HG03066 (cell line): ENCODE measurements around the gene WDR7.

ENCODE experiments used
- ATAC-seq: cut with Tn5 transposase; IDR thresholded peaks from one replicate; pipeline ENCODE4 v1.9.1; 2021; ENCODE audit warnings: low read depth; ENCODE audit not compliant: unreplicated experiment

Gene WDR7

DNA sequence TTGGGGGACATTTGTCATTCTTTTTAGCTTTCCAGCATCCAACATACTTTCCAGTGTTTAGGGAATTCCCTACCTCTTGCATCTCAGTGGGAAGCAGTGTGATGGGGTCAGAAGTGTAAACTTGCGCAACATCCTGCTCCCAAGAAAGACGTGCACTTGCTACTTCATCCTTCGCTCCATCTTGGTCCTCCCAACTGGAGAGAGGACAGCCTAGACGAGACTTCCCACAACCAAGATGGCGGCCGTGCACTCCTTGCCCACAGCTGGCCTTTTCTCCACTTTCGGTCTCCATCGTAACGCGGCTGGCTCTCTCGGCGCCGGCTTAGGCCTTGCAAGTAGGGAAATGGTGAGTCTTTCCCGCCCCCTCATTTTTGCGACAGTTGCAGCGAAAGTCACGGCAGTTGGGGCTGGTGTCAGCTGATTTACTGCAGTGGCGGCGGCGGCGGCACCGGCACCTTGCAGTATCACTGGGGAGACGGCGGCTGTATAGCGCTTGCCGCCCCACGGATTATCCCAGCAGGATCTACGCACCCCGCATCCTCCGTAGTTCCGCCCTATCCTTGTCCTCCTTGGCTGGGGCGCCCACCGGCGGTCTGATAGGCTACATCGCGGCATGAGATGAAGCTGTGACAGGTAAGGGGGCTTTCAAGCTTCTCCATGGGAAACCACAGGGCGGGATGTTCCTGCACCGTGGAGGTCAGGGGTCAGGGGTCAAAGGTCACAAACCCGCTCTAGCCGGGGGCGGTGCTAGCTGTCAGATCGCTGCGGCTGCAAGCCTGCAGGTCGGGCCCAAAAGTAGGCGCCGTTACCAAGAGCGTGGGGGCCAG lies at the start of gene WDR7:
TSS of gene WDR7 (plus strand) at position 416 of the 827 bp plus-strand sequence. CDS start 21,157 bp downstream, outside the sequence.
- ATAC-seq: peak; percentile 97

DNA sequence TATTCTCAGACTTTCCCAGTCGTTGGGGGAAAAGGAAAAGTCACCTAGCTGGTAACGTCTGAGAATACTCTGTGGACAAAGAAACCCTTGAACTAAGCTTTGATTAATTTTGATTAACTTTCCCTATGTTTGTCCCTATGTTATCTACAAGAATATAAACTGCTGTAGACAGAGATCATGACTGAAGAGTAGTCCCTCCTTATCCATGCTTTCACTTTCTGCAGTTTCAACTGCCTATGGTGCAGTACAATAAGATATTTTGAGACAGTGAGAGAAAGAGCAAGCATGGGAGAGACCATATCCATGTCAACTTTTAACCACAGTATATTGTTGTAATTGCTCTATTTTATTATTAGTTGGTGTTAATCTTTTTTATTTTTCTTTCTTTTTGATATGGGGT lies 44.5 kb upstream of the WDR7 start:
- ATAC-seq: no peak

GRCh38 chr18:56615738-56616520 lies 35.2 kb upstream of the WDR7 start:
- no peak for ATAC-seq

- no peak for ATAC-seq
These were observed 23.2 kb upstream of the WDR7 start for GRCh38 chr18:56627991-56628390.

DNA sequence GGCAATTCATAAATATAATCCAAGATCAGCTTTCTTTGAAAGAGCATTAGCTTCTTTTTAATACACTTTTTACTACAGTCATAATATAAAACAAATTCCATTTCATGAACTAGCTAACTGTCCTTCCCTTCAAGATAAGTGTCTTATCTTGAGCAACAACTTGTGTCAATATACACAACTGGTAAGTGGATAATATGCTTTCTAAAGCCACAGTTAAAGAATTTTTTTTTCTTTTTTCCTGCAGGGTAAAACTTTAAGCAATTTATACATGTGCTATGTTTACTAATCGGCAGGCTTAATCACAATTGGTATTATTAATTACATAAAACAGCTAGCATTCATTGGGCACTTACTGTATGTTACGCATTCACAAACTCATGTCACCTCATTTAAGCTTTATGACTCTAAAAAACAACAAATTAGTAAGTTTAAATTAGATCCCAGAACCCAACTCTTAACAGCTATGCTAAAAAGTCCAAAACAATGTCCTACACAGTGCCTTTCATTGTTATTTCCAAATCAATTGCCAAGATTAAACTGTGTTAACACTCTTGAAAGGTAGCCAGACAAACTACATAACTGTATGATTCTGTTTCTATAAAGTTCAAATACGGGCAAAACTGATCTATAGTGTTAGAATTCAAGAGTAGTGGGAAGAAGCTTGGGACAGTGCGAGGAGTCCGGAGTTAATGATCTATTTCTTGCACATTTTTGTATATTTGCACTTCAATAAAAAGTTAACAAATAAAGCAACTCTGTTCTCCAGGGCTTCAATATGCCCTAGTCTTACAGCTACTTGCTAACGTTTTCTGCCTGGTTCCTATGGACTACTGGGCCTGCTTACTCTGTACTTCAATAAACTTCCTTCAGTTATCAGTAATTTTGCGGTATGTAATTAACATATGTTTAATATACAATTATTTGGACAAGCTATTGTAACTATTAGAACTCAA lies 18.8 kb upstream of the WDR7 start:
- ATAC-seq: no peak

- ATAC-seq: no peak
These were observed 16.2 kb upstream of the WDR7 start for GRCh38 chr18:56635007-56635406.

GRCh38 chr18:56637176-56637575 lies 14.0 kb upstream of the WDR7 start:
- ATAC-seq: no peak

DNA sequence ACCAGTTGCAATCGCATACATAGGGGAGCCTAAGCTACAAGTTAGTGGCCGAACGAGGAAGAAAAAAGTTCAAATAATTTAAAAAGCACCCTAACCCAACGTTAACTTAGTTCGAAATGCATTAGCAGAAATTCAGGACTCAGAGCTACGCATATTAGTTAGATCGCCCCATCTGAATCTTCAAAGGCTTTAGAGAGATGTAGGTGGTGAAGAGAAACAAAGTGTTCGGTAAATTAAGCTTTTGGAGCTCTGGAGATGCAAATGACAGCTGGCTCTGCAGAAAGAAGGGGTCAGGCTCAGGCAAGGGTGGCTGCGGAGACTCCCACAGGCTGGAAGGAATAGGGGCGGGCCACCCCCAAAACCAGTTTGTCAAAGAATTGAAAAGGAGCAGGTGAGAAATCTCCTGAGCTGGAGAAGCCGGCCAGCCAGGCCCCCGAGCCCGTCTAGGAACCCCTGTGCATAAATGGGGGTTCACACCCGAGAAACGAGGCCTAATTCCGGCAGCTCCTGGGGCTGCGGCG lies 13.4 kb upstream of the WDR7 start:
- ATAC-seq: peak; percentile 28

DNA sequence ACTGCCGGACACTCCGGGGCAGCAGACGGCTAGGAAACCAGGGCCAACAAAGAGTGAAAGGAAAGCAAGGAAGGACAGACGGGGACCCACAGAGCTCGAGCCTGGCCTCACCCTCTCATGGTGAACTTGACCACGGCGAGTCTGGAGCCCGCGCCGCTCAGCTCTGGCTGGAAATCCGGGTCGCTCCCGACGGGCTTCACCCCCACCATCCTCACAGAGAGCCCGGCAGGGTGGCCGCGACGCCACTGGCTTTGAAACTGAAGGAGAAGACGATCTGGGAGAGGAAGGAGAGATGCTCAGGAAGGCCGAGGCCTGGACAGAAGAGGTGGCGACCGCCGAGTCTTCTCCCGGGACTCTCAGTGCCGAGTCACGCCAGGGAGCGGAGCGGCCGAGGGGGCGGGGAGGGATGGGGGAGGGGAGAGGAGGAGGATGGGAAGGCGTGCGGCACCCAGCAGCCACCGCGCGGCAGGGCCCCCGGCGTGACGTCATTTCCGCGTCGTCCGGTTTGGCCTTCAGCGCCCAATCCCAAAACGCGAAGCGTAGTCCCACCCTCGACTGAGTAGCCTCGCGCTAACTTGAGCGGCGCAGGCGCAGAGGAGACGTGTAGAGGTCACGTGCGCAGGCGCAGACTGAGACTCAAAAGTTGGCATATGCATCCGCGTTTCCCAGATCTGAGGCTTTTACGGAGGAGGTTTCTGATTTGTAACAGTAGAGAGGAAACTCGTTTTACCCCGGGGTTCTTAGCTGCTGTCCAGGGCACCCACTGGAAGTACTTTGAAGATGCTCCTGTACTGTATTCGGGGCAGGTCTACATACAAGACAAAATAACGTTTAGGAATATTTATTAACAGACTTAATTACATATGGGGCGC lies 12.7 kb upstream of the WDR7 start, which contains the start of gene TXNL1:
TSS of gene TXNL1 (minus strand) at position 361 of the 872 bp plus-strand sequence. CDS start at position 209, 152 bp downstream.
- peak; percentile 96 for ATAC-seq

GRCh38 chr18:56639104-56639381 lies 12.1 kb upstream of the WDR7 start:
- no peak for ATAC-seq

DNA sequence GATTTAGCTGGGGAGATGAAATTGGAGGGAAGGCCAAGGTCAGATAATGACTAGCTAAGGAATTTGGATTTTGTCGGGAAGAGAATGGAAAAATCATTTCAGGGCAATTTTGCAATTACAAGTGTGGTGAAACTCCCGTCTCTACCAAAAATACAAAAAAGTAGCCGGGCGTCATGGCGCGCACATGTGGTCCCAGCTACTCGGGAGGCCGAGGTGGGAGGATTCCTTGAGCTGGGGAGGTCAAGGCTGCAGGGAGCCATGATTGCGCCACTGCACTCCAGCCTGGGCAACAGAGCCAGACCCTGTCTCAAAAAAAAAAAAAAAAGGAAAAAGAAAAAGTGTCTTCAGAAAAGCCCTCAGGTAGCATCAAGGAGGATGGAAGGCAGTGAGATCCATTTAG lies 11.6 kb upstream of the WDR7 start:
- ATAC-seq: no peak

GRCh38 chr18:56641714-56642337 lies 9.3 kb upstream of the WDR7 start:
- no peak for ATAC-seq

DNA sequence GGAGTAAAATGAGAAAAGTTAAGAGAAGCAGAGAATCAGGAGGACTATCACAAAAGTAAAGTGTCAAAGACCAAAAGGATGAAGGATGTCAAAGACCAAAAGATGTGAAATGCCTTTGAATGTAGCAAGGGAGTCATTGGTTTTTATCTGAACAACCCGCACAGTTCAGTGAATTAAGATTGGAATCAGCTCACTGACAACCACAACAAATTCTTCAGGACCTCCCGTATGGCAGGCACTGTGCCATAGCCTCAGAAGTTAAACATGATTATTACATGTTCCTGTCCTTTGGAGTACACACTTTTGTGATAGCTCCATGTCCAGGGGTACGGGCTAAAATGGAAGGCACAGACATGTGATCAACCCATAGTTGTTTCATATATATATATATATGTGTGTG lies 7.8 kb upstream of the WDR7 start:
- ATAC-seq: no peak

- no peak for ATAC-seq
These were observed 5.6 kb upstream of the WDR7 start for GRCh38 chr18:56645415-56646016.

- ATAC-seq: no peak
These were observed 4.1 kb upstream of the WDR7 start for GRCh38 chr18:56647071-56647470.

DNA sequence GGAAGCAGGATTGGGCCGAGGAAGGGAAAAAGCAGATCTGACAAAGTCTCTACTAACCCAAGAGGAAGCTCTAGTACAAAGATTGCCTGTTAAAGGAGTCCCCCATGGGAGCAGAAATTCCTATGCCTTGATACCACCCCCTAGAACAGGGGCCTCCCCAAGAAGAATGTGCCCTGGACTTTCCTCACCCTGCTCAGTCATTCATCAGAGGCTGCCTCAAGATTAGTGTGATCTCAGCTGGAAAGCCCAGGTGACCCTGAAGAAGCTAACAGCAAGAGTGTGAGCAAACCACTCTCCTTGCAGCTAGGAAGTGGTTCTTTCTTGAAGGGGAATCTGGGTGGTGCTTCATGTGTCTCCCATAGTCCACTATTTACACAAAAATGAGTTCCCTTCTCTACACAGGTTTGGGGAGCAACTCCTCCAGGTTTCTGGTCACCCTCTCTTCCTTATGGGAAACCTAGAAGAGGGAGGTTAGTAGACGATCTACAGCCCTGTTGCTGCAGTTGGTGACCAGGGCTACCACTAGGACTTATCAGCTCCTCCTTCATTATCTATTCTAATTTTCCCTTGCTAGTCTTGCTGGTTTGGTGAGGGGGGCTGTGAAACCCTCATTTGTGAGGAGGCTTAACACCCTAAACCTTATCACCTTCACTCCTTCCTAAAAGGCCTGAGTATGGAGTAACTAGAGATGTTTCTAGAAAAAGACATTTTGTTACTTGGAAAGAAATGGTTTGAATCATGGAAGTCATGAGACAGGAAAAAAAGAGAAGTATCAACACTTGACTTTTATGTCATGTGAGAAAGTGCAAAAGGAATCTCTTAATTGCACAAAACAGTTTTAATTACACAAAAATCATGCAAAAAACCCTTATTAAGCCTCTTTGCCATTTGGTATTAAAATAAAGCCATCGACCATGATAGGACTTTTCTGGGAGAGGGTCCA lies 2.9 kb upstream of the WDR7 start:
- ATAC-seq: no peak

- ATAC-seq: no peak
These were observed 1.2 kb upstream of the WDR7 start for GRCh38 chr18:56649996-56650395.

GRCh38 chr18:56651771-56652092 lies 573 bp downstream of the WDR7 start:
- no peak for ATAC-seq
